ENCODE data around the gene SERTAD4.

DNA sequence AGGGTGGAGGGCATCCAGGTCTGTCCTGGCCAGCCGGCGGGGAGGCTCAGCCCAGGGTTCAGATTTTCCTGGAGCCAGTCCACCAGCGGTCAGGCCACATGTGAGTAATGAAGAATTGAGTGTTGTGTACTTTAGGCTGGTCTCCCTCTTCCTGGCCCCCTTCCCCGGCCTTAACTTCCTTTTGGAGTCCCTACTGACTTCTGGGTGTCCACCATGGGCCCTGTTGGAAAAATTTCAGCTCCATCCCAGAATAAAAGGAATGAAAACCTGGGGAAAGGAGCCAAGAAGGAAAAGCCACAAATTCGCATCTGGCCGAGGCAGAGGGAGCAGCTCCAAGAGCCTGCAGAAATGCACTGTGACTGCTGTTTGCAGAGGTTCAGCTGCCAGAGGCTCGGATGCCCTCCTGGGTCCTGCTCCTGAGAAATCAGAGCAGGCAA, 60.6 kb downstream of the SERTAD4 start:
- TF ChIP-seq EP300 (IDR thresholded peaks at IDR 0.05) (no peak), CTCF (IDR thresholded peaks at IDR 0.05) (no peak)
